ENCODE results near the gene AATK. TPM values are rescaled to one million over a fixed set of nuclear protein-coding genes. Genes with fewer than 3 reads are reported as not detected.

Gene AATK
- total RNA-seq, 1 experiment from 2014 or later = not detected

GRCh38 chr17:81097943-81098308 is 68.1 kb downstream of the AATK start:
- no peak for TF ChIP-seq CTCF (IDR thresholded peaks at IDR 0.05; ENCODE audit: unreplicated experiment)
- H3K36me3 Mint-ChIP-seq (ENCODE audit: insufficient read depth, unreplicated experiment) = peaks cover 35% of the 10 kb centered on the region
- H3K4me3 Mint-ChIP-seq (ENCODE audit: low read depth, unreplicated experiment) = peak overlapping the region; percentile 47
- CTCF ChIA-PET = interaction anchor here (0.6 to 2.1 kb wide), 10 partner anchors 22 to 720 kb away, joined by 3 to 39 read pairs (median 6); no protein-coding TSS in a partner anchor
- DNase-seq = peak; percentile 56
- H3K27ac Mint-ChIP-seq (ENCODE audit: unreplicated experiment) = no peak overlapping the region
- no peaks in the 10 kb centered on the region for H3K9me3 Mint-ChIP-seq (ENCODE audit: low read depth, unreplicated experiment)
- no peaks in the 10 kb centered on the region for H3K27me3 Mint-ChIP-seq (ENCODE audit: unreplicated experiment)
- peaks cover 33% of the 10 kb centered on the region for H3K4me1 Mint-ChIP-seq (ENCODE audit: low read depth, unreplicated experiment)
- intact Hi-C loops (cut with micrococcal nuclease; ENCODE audit: unreplicated experiment) = loop anchor here (5.0 kb wide), 2 partner anchors 56 to 76 kb away; no protein-coding TSS in a partner anchor
- no TSS peak for BruUV-seq (replicated peaks)

GRCh38 chr17:81097134-81097942 is 68.7 kb downstream of the AATK start:
- Mint-ChIP-seq H3K9me3 (ENCODE audit: low read depth, unreplicated experiment) (no peaks in the 10 kb centered on the region), H3K4me3 (ENCODE audit: low read depth, unreplicated experiment) (peak overlapping the region; percentile 47), H3K27ac (ENCODE audit: unreplicated experiment) (peak overlapping the region; percentile 41), H3K27me3 (ENCODE audit: unreplicated experiment) (no peaks in the 10 kb centered on the region), H3K4me1 (ENCODE audit: low read depth, unreplicated experiment) (peaks cover 33% of the 10 kb centered on the region), H3K36me3 (ENCODE audit: insufficient read depth, unreplicated experiment) (peaks cover 35% of the 10 kb centered on the region)
- peak; percentile 83 for TF ChIP-seq CTCF (IDR thresholded peaks at IDR 0.05; ENCODE audit: unreplicated experiment)
- peak; percentile 83 for DNase-seq
- CTCF ChIA-PET = interaction anchor here (0.6 to 2.1 kb wide), 13 partner anchors 22 to 719 kb away, joined by 3 to 39 read pairs (median 5); no protein-coding TSS in a partner anchor
- intact Hi-C loops (cut with micrococcal nuclease; ENCODE audit: unreplicated experiment) = loop anchor here (5.0 kb wide), 2 partner anchors 55 to 75 kb away; no protein-coding TSS in a partner anchor
- no TSS peak for BruUV-seq (replicated peaks)

- intact Hi-C loops (cut with micrococcal nuclease; ENCODE audit: unreplicated experiment) = loop anchor here (5.0 kb wide), 2 partner anchors 54 to 74 kb away; no protein-coding TSS in a partner anchor
- Mint-ChIP-seq H3K4me3 (ENCODE audit: low read depth, unreplicated experiment) (peak overlapping the region; percentile 47), H3K36me3 (ENCODE audit: insufficient read depth, unreplicated experiment) (peaks cover 34% of the 10 kb centered on the region), H3K27me3 (ENCODE audit: unreplicated experiment) (no peaks in the 10 kb centered on the region), H3K4me1 (ENCODE audit: low read depth, unreplicated experiment) (peaks cover 33% of the 10 kb centered on the region), H3K27ac (ENCODE audit: unreplicated experiment) (peak overlapping the region; percentile 41), H3K9me3 (ENCODE audit: low read depth, unreplicated experiment) (no peaks in the 10 kb centered on the region)
- BruUV-seq (replicated peaks) = no TSS peak
- DNase-seq = no peak
- CTCF ChIA-PET = interaction anchor here (0.6 to 2.1 kb wide), 9 partner anchors 46 to 108 kb away, joined by 3 to 39 read pairs (median 5); no protein-coding TSS in a partner anchor
- TF ChIP-seq CTCF (IDR thresholded peaks at IDR 0.05; ENCODE audit: unreplicated experiment) = no peak
Observed at GRCh38 chr17:81096741-81097133, 69.3 kb downstream of the AATK start.

GRCh38 chr17:81095383-81095762 is 70.6 kb downstream of the AATK start:
- H3K9me3 Mint-ChIP-seq (ENCODE audit: low read depth, unreplicated experiment) = no peaks in the 10 kb centered on the region
- TF ChIP-seq CTCF (IDR thresholded peaks at IDR 0.05; ENCODE audit: unreplicated experiment) = no peak
- intact Hi-C loops (cut with micrococcal nuclease; ENCODE audit: unreplicated experiment) = loop anchor here (5.0 kb wide), 2 partner anchors 53 to 73 kb away; no protein-coding TSS in a partner anchor
- no peak for DNase-seq
- peaks cover 21% of the 10 kb centered on the region for H3K36me3 Mint-ChIP-seq (ENCODE audit: insufficient read depth, unreplicated experiment)
- H3K4me1 Mint-ChIP-seq (ENCODE audit: low read depth, unreplicated experiment) = peaks cover 33% of the 10 kb centered on the region
- no peaks in the 10 kb centered on the region for H3K27me3 Mint-ChIP-seq (ENCODE audit: unreplicated experiment)
- H3K27ac Mint-ChIP-seq (ENCODE audit: unreplicated experiment) = no peak overlapping the region
- CTCF ChIA-PET = interaction anchor here (1.6 kb wide), 1 partner anchor 72 kb away, joined by 7 read pairs; no protein-coding TSS in a partner anchor
- no TSS peak for BruUV-seq (replicated peaks)
- H3K4me3 Mint-ChIP-seq (ENCODE audit: low read depth, unreplicated experiment) = no peak overlapping the region
